HG02642 (cell line): Measurements from ENCODE around the gene ENTREP1.

Source experiments
- ATAC-seq: cut with Tn5 transposase; IDR thresholded peaks from one replicate; pipeline ENCODE4 v1.9.1; 2021; ENCODE audit warnings: mild to moderate bottlenecking; ENCODE audit not compliant: unreplicated experiment, poor library complexity

Gene ENTREP1

DNA sequence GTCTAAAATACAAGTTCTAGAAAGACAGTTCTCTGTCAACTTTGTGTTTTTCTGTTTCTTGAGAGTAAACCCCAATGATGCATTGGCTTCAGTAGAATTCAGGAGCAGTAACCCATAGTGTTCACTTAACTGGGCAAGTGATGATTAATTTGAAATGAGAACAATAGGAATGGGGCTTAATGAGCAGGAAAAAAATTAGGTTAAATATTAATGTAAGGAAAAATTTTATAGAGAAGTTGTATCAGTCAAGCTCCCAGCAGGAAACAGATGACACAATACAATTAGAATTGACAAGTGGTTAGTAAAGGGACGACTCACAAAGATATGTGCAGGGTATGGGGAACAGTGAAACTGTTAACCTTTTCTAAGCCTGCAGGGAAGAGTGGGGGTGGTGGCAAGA lies 38.2 kb downstream of the ENTREP1 start:
- ATAC-seq = no peak

DNA sequence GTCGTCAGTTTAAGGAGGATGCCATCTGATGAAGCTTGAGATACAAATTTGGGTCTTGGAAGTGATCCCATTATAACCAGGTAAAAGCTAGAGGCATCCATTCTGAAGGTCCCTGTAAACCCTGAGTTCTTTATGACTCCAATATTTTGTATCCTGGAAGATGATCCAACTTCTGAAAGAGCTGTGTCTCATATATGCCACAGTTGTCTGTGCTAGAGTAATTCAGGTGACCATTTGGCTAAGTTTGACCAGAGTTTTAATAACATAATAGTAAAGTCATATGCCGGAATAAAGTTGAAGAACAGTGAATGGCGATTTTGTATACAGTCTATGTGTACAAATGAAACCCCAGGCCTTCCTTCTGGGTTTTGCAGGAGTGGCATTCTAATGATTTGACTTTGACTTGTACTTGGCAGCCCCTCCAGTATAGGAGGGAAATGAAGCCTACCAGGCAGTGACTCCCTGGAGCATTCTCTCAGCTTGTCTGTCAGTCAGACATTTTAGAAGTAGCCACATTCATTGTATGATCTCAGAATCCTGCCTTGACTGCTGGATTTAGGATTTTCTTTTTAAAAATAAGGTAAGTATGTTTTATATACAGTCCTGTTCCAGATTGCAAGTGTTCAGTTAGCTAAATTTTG lies 39.6 kb downstream of the ENTREP1 start:
- ATAC-seq = no peak

DNA sequence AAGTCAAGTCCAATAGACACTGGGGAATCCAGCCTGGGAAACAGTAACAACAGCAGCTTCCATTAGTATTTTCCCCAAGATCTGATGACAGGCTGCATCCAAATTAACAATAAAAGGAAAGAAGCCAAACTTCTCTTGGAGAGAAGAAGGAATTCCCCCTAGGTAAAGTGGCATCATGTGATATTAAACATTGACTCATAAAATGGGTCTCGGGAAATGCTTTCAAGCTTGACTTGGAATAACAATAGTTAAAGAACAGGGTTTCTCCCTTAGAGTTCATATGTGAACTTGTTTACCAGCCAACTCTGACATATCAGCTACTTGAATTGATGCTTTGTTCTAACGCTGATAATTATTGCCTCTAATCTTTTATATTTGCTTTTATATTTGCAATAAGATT lies 45.4 kb downstream of the ENTREP1 start:
- ATAC-seq = no peak

DNA sequence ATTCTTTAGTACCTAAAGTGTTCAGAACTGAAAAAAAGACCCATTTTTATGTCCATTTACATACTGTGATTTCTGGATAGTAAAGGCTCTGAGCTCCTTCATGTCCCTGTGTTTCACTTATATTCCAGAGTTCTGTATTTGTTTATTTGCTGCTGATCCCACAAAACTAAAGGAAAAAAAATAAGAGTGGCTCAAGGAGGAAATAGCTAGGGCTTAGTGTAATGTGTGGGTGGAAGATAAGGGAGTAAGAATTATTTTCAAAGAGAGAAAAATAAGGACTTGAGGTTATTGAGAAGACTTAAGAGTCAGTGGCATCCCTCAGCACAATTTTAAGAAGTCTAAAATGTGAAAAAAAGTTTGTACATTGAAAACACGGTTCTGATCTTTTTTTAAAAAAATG lies 46.0 kb downstream of the ENTREP1 start:
- ATAC-seq = no peak

DNA sequence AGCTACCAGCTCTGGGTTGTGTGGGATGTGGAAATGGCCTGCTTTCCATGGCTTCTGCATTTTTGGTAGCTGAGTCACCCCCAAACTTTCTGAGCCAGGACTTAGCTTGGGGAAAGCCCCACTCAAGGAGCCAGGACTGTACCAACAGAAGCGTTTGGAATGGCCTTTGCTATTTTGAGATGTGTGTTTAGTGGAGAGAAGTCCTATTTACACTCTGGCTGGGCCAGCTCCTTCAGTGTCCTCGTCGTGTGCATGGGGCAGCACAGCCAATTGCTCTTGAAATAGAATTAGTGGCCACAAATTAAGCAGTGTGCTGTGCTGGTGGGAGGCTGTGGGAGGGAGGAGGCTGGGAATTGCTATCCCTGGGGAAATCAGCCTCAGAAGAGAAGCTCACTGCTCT lies 51.6 kb downstream of the ENTREP1 start:
- no peak for ATAC-seq

DNA sequence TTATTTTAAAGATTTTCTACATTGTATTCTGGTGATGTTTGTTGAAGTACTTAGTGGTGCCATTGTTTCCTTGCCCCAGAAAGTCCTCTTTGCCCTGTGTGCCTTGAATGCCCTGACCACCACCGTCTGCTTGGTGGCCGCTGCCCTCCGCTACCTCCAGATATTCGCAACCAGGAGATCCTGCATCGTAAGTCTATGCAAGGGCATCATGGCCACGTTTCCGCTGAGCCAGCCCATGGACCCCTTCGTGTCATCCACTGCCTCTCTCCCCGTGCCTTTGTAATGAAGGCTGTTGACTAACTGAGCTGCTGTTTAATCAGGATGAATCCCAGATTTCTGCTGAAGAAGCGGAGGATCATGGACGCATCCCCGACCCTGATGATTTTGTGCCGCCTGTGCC lies 52.3 kb downstream of the ENTREP1 start:
- no peak for ATAC-seq

DNA sequence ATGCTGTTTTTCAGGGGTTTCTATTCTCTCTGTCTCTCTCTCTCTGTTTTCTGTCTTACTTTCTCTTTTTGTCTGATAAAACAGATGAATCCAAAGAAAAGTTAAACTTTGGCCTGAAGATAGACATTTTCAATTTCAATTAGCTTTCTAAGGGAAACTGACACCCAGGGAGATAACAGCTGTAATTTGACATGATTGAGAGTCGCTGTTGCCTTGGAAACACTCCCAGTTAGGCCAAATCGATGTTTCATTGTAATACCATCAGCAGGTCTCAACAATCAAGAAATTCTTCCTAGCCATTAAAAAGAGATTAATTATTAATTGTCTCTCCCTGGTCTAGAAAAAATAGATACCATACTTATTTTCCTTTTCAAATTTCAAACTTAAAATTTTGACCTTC lies 53.0 kb downstream of the ENTREP1 start:
- no peak for ATAC-seq

DNA sequence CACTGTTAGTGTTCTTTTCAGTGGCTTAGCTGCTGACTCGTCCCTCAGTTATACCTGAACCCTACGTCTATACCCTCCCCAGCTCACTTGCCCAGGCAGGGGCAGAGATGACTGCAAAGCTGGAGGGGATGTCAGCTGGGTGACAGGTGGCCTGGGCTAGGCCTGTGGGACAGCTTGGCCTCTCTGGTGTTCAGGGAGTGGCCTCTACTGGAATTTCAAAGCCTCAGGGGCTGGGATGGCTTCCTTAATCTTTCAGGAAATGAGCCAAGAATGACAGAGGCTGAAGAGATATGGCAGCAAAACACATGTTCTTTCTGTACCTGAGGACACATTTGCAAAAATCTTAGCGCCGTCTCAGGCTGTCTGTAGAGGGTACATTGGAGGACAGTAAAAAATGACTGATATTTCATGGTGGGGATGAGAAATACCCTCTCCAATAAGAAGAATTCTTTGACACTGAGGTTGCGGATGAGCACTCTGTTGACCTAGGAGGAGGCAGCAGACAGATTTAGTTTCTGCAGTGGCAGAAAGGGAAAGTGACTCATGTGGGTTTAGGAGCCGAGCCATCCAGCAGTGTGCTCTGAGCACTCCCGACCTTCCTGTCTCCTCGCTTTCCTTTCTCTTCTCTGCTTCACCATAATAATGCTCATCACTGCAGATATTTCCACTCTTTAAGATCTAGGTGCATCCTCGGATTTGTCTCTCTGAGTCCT lies 54.4 kb downstream of the ENTREP1 start:
- ATAC-seq = no peak

DNA sequence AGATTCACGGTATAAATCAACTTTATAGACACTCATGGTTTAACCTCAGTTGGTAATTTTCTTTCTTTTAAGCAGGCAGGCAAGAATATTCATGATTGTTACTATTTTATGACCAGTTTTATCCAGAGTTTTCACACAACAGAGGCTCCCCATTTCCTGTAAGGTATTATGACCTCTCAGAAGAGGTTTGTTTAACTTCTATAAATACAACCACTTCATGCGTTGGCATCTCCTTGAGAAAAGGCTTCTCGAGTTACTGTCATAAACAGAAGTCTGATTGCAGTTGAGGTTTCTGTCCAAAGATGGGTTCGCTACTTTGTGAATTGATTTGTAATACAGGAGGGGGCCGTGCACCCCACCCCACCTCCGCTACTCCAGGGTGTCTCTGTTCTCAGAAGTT lies 55.3 kb downstream of the ENTREP1 start:
- ATAC-seq = no peak

DNA sequence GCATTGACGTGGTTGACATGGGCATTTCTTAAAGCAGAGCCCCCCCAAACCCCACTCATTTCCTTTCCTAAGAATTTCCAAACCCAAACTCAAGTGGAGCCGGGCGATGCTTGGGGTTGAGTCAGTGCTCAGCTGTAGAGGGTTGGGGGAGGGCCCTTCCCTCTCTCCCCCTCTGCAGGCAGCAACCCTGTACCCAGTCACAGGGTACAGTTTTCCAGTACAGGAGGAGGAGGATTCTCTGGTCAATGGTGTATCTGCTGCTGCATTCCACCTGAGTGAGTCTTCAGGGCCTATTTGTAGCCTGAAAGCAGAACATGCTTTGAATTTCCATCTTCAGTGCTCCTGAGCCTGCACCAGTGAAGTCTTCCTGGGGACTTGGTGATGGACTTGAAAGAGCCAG lies 55.8 kb downstream of the ENTREP1 start:
- no peak for ATAC-seq

DNA sequence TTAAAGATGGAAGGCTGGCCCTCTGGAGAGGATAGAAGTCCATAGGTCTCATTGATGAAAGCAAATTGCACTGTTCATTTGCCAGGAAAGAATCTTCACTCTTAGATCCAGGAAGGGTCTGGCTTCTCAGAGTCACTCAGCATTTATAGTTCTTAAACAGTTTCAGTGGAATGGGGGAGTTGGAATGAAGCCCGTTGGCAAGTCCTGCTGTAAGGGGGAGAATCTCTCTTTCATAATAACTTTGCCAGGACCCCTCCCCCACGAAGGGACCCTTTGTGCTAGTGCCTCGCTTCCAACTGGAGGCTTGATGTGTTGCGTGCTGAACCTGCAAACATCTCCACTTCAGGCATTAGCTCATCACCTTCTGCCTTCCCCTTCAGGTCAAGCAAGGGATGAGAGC lies 57.1 kb downstream of the ENTREP1 start:
- no peak for ATAC-seq

DNA sequence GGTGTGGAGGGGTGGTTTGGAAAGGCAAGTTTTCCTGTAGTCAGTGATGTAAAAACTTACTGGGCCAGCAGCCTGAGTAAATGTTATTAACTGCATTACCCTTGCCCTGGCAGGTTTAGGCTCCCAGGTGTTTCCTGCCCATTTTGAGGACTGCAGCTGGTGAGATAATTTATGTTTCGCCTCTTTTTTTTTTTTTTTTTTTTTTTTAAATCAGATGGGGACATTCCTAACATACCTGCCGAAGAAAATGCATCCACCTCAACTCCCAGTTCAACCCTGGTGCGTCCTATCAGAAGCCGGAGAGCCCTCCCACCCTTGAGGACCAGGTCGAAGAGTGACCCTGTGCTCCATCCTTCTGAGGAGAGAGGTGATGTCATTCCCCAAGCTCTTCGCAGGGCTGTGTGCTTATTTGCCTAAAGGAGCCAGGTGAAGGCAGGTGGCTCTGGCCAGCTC lies 60.6 kb downstream of the ENTREP1 start:
- no peak for ATAC-seq

DNA sequence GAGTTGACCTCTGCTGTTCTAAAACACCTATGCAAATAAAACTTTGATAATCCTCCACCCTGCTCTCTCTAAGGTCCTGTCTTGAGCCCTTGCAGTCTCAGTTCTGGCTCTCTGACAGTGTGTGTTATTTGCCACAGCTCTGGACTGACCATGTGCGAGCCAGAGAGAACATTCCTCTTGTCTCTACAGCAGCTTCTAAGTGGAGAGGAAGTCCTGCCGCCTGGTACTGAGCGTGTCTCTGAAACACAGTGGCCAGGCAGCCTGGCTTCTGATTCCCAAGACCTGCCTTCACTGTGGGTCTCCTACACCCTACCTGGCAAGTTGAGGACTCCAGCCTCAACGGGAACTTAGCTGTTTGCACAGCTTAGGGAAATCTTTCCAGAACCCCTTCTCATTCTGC lies 61.6 kb downstream of the ENTREP1 start:
- no peak for ATAC-seq

DNA sequence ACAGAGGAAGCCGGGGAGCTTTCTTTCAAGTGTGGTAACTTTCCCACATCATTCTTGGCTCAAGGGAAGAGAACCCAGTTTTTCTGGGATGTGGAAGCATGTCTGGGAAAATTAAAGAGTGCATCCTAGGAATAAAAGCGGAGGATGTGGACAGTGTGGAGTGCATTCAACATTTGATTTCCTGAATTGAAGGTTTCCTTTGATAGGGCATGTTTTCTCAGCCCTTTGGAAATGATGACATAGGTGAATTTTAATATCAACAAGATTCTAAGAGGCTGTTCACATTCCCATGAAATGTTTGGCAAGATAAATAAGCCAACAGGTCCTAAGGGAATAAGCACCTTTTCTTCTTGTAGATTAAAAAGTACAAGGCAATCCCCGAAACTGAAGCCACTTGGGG lies 63.6 kb downstream of the ENTREP1 start:
- ATAC-seq = no peak

DNA sequence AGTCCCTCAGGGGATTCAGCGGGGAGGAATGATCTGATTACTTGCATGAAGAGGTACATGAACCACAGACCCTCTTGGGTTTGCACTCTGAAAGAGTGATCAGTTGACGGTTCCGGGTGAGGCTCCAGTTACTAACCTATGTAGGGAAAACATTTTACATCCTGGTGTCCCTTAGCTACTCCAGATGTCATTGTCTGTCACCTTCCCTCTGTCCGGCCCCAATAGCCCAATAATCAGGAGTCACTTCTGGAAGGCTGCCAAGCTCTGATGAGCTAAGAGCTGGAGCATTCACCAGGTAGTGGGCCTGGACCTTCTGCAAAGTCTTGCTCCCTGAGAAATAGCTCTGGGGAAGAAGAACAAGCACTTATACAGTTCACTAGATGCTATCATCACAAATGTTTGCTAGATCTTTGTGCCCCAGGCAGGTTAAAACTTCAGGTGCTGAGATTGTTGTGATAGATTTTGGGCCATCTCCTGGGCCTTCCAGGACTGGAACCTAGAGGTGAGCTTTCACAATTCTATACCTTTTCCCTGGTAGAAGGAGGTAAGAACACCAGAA lies 64.5 kb downstream of the ENTREP1 start:
- no peak for ATAC-seq

DNA sequence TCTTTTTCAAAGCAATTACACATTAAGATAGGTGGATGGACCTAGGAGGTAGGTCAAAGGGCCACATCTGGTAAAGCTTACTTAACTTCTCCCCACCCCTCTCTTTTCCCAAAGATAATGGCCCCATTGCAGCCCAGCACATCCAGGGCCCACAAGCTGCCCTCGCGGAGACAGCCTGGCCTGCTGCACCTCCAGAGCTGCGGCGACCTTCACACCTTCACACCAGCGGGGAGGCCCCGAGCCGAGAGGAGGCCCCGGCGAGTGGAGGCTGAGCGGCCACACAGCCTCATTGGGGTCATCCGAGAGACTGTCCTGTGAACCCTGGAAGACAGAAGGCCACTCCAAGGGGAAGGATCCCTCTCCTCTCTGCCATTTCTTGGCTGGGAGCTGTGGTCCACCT lies 66.5 kb downstream of the ENTREP1 start:
- ATAC-seq = no peak

DNA sequence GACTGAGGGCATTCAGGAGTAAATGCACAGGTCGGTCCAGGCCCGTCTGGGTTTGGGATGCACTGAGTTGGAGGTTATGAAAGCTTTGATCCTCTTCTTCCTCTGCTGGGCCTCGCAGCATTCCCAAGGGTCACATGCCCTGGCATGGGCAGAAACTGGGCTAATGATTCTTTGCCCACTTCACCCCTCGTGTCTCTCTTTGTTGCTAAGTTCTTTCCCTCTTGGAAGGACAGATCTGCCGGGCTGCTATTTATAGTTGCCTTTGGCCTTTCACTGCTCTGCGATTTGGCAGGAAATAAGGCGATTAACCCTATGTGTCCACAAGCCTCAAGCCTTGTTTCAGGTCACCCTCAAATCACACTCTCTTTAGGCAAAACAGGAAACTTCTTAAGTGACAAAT lies 66.9 kb downstream of the ENTREP1 start:
- no peak for ATAC-seq

DNA sequence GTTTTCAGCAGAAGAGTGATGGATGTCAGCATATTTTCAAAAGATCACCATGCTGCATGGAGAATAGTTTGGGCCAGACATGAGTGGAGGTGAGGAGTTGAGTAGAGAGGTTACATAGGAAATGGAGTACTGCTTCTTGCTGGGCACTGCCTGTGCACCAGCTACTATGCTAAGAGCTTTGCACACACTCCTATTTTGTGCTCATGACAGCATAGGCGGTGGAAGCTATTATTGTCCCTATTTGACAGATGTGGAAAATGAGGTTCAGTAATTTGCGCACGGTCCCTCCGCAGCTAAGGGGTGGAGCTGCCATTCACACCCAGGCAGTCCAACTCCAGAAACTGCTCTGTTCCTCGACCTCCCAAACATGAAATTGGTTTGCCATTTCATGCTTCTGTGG lies 67.8 kb downstream of the ENTREP1 start:
- ATAC-seq = no peak

DNA sequence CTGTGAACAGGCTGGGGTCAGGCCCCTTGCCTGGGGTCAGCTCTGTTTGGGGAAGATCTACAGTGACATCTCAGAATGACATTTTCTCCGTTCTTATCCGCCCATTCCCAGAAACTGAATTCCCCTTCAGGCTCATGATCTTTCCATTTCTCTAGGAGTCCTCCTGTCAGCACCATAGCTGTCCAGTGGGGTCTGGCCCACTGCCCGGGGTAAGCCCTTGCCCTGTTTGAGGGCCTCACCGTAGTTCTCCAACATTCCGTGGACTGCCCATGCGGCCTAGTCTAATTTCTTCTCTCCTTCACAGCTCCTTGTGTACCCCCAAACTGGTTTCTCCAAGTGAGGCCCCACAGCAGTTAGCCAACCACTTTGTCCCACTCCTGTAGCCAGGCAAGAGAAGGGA lies 68.4 kb downstream of the ENTREP1 start:
- ATAC-seq = no peak

DNA sequence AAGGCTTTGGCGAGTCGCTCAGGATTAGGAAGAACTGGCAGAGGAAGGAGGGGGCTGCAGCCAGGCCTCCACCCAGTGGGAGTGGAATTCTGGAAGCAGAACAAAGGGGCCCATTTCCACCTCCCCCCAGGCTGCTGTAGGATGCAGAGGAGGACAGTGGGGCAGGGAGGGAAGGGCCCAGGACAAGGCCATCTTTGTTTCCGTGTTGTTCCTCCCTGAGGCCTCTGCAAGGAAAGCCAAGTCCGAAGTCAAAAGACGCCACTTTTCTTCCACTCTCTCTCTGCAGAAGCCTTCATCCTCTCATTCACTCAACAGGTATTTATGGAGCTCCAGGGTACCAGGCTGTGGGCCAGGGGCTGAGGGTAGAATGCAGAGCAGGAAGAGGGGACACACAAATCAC lies 70.7 kb downstream of the ENTREP1 start:
- ATAC-seq = no peak

DNA sequence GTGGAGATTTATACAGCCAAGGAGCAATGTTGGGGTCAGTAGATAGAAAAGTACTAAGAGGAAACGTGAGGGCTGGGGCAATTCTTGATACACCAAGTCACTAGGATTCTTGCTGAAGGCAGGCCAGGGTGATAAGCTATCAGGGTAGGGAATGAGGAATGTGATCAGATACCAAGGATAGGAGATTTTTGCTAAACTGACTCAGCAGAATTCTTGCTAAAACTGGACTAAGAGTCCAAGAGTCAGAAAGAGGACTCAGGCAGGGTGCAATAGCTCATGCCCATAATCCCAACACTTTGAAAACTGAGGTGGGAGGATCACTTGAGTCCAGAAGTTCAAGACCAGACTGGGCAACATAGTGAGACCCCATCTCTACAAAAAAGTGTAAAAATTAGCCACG lies 71.7 kb downstream of the ENTREP1 start:
- no peak for ATAC-seq
